ENCODE data around the gene TWSG1.

Gene TWSG1

DNA sequence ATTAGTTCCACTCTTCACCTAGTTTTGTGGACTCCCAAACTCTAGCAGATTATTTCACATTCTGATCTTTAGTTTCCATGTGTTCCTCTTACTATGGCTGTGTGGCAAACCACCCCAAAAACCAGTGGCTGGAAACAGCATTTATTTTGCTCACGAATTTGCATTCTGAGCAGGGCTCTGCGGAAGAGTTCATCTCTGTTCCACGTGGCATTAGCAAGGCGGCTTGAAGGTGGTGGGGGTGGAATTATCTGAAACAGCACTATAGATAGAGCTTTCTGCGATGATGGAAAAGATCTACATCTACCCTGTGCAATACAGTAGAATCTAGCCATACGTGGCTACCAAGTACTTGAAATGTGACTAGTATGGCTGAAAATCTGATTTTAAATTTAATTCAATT lies 5.9 kb downstream of the TWSG1 start:
- TF ChIP-seq, protein P1, sequence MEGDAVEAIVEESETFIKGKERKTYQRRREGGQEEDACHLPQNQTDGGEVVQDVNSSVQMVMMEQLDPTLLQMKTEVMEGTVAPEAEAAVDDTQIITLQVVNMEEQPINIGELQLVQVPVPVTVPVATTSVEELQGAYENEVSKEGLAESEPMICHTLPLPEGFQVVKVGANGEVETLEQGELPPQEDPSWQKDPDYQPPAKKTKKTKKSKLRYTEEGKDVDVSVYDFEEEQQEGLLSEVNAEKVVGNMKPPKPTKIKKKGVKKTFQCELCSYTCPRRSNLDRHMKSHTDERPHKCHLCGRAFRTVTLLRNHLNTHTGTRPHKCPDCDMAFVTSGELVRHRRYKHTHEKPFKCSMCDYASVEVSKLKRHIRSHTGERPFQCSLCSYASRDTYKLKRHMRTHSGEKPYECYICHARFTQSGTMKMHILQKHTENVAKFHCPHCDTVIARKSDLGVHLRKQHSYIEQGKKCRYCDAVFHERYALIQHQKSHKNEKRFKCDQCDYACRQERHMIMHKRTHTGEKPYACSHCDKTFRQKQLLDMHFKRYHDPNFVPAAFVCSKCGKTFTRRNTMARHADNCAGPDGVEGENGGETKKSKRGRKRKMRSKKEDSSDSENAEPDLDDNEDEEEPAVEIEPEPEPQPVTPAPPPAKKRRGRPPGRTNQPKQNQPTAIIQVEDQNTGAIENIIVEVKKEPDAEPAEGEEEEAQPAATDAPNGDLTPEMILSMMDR (IDR thresholded peaks at IDR 0.05; ENCODE audit: control insufficient read depth, insufficient read depth, low read depth, low read length, missing control alignments): no peak
- H3K4me3 ChIP-seq (ENCODE audit: control insufficient read depth, low read depth, low read length): no peak overlapping the region
- DNase-seq (ENCODE audit: low read depth): no peak

DNA sequence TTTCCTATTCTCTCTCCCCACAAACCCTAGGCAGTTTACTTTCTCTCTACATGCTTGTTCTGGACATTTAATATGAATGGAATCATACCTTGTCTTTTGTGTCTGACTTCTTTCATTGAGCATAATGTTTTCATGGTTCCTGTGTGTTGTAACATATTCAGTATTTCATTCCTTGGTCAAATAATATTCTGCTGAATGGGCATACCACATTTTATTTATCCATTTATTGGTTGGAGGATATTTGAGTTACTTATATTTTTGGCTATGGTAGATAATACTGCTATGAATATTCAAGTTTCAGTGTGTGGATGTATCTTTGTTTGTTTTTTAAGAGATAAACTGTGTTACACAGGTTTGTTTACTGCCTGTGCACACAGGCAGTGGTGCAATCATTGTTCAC lies 9.0 kb downstream of the TWSG1 start:
- TF ChIP-seq, protein P1 (IDR thresholded peaks at IDR 0.05; ENCODE audit: control insufficient read depth, insufficient read depth, low read depth, low read length, missing control alignments): no peak
- no peak overlapping the region for H3K4me3 ChIP-seq (ENCODE audit: control insufficient read depth, low read depth, low read length)
- DNase-seq (ENCODE audit: low read depth): no peak

DNA sequence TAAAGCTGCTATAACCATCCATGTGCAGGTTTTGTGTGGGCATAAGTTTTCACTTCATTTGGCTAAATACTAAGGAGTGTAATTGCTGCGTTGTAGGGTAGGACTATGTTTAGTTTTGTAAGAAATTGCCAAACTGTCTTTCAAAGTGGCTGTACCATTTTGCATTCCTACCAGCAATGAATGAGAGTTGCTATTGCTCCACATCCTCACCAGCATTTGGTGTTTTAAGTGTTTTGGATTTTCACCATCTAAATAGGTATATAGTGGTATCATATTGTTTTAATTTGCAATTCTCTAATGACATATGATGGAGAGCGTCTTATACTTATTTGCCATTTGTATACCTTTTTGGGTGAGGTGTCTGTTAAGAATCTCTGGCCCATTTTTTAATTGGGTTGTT lies 12.2 kb downstream of the TWSG1 start:
- TF ChIP-seq, protein P1 (IDR thresholded peaks at IDR 0.05; ENCODE audit: control insufficient read depth, insufficient read depth, low read depth, low read length, missing control alignments): no peak
- DNase-seq (ENCODE audit: low read depth): no peak
- H3K4me3 ChIP-seq (ENCODE audit: control insufficient read depth, low read depth, low read length): no peak overlapping the region

DNA sequence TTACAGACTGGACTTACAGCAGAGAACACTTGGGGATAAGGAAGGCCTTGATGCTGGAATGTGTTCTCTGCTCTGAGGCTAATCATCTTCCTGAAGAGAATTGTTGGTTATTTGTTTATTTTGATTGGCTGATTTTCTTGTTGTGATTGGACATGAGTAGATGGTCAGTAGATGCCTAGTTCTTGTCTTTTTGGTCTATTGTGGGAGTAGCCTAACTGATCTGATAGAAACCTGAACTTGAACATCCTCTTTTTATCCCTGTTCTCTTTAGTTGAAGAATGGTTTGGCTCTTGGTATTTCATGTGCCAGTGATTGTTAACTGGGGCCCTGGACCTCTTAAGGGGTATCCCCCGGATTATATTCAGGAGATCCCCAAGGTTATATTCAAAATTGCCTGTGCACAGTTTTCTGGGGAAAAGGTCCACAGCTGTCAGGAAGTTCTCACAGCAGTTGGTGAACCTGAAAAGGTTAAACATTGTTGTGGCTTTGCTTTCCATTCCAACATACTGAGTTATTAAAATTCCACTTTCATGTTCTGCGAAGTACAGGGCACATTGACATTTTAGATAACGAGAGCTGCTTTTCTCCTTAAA lies 13.6 kb downstream of the TWSG1 start:
- TF ChIP-seq, protein P1 (IDR thresholded peaks at IDR 0.05; ENCODE audit: control insufficient read depth, insufficient read depth, low read depth, low read length, missing control alignments): no peak
- no peak for DNase-seq (ENCODE audit: low read depth)

DNA sequence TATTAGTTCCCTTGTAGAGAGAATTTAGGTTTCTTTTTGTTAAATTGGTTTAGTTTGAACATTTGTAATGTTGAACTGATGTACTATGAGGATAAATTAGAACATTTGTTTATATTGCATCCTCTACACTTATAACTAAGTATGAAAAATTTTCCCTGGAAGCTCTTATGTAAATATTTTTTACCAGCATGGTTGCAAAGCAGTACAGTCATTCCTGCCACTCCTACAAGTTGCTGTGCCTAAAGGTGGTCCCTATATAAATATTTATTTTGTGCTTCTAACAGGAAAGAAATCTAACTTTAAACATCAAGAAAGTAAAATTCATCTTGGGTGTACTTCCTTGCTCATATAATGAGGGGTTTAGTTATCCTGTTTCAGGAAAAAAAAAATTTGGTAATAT lies 14.2 kb downstream of the TWSG1 start:
- H3K4me3 ChIP-seq (ENCODE audit: control insufficient read depth, low read depth, low read length): no peak overlapping the region
- DNase-seq (ENCODE audit: low read depth): no peak
- TF ChIP-seq, protein P1 (IDR thresholded peaks at IDR 0.05; ENCODE audit: control insufficient read depth, insufficient read depth, low read depth, low read length, missing control alignments): no peak

More for the DNA sequence above, 13.6 kb downstream of the TWSG1 start:
- no peak overlapping the region for H3K4me3 ChIP-seq (ENCODE audit: control insufficient read depth, low read depth, low read length)

- TF ChIP-seq, protein P1 (IDR thresholded peaks at IDR 0.05; ENCODE audit: control insufficient read depth, insufficient read depth, low read depth, low read length, missing control alignments): no peak
- DNase-seq (ENCODE audit: low read depth): no peak
- no peak overlapping the region for H3K4me3 ChIP-seq (ENCODE audit: control insufficient read depth, low read depth, low read length)
Observed at GRCh38 chr18:9353596-9353995, 19.0 kb downstream of the TWSG1 start.

DNA sequence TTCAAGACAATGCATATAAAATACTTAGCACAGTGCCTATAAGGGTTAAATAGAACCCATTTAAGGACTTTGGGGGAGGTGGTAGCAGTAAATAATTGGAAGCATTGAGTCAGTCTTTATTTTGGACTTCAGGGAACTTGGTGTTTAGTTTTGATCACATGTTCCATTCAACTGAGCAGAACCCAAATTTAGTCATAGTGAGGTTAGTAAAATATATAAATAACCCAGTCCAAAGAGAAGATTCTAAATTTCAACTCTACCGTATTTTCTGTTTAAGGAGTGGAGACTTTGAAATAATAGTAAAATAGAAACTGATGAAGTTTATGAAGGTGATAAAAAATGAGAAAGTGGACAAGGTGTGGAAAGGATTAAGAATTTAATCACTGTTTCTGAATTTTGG lies 19.7 kb downstream of the TWSG1 start:
- no peak for DNase-seq (ENCODE audit: low read depth)
- TF ChIP-seq, protein P1 (IDR thresholded peaks at IDR 0.05; ENCODE audit: control insufficient read depth, insufficient read depth, low read depth, low read length, missing control alignments): no peak
- no peak overlapping the region for H3K4me3 ChIP-seq (ENCODE audit: control insufficient read depth, low read depth, low read length)

All from AG09309 (cell line).